ENCODE results near the gene HDLBP. TPM values are rescaled to one million over a fixed set of nuclear protein-coding genes. Genes with fewer than 3 reads are reported as not detected.
A peak's percentile ranks its signal among the peaks of the same experiment; 100 is the strongest.

Gene HDLBP
- total RNA-seq = 100 to 1,000 TPM; 312 to 419 (median 357) TPM
- polyA plus RNA-seq = 100 to 1,000 TPM; 206 to 273 TPM
- long read RNA-seq, donor 1, full-length matches to known transcripts = 391 of 568 reads
- long read RNA-seq, donor 1, partial matches to known transcripts = 123 of 568 reads
- long read RNA-seq, donor 1, other reads (novel, unspliced or antisense) = 54 of 568 reads
- long read RNA-seq, donor 2, full-length matches to known transcripts = 512 of 779 reads
- long read RNA-seq, donor 2, partial matches to known transcripts = 191 of 779 reads
- long read RNA-seq, donor 2, other reads (novel, unspliced or antisense) = 76 of 779 reads
- long read RNA-seq, donor 3, full-length matches to known transcripts = 567 of 943 reads
- long read RNA-seq, donor 3, partial matches to known transcripts = 291 of 943 reads
- long read RNA-seq, donor 3, other reads (novel, unspliced or antisense) = 85 of 943 reads

GRCh38 chr2:241315093-241315878 is at the start of gene HDLBP:
Gene HDLBP, minus strand, starts transcription at chr2:241315672. Its CDS starts 48,803 bp downstream, at chr2:241266869.
- ATAC-seq = peak; percentile 90 to 97 (median 94)
- Histone ChIP-seq H3K9me3 (no peaks in the 10 kb centered on the region), H3K36me3 (no peaks in the 10 kb centered on the region), H3K4me3 (peak within 1 kb of the TSS; percentile 68 to 93 (median 76)), H3K27ac (peak within 1 kb of the TSS; percentile 89 to 99 (median 96)), H3K4me1 (peaks cover 8 to 80% (median 61%) of the 10 kb centered on the region in 9 donors), H3K27me3 (no peaks in the 10 kb centered on the region)
- intact Hi-C loops (cut with DNase I) = loop anchor here in 5 of 10 donors (2.0 to 5.0 kb wide), 3 partner anchors 37 to 43 kb away; no protein-coding TSS in a partner anchor
- peak in 6 of 9 donors; percentile 40 to 67 (median 52) for TF ChIP-seq CTCF (IDR thresholded peaks at IDR 0.05)
- DNase-seq = peak; percentile 100
- WGBS, 2 donors = 0 to 1% methylated on average over 69 to 73 of the region's 73 CpGs

- no peaks in the 10 kb centered on the region for H3K9me3 ChIP-seq
- WGBS, 2 donors = 71 to 80% methylated on average over 2 of the region's 2 CpGs
- H3K36me3 ChIP-seq = peaks cover 0 to 5% (median 0%) of the 10 kb centered on the region in 9 donors
- H3K27me3 ChIP-seq = no peaks in the 10 kb centered on the region
- ATAC-seq (no peak), DNase-seq (no peak)
- intact Hi-C loops (cut with DNase I) = no loop called here
- no peak for TF ChIP-seq CTCF (IDR thresholded peaks at IDR 0.05)
- no peak overlapping the region for H3K27ac ChIP-seq
- no peak overlapping the region for H3K4me3 ChIP-seq
- peaks cover 0 to 25% (median 0%) of the 10 kb centered on the region in 9 donors for H3K4me1 ChIP-seq
These were observed 49.3 kb upstream of the HDLBP start for GRCh38 chr2:241364781-241365180.

- no peak for DNase-seq
- no peak for TF ChIP-seq CTCF (IDR thresholded peaks at IDR 0.05)
- ATAC-seq = peak in 4 of 8 donors; percentile 22 to 46 (median 36)
These were observed 48.0 kb upstream of the HDLBP start for GRCh38 chr2:241363426-241363825.

GRCh38 chr2:241359481-241360045 is 44.1 kb upstream of the HDLBP start:
- WGBS, 2 donors = 88 to 92% methylated on average over 7 of the region's 7 CpGs
- Histone ChIP-seq H3K4me1 (peaks cover 2 to 51% (median 20%) of the 10 kb centered on the region in 9 donors), H3K27ac (no peak overlapping the region), H3K9me3 (no peaks in the 10 kb centered on the region), H3K4me3 (no peak overlapping the region), H3K27me3 (no peaks in the 10 kb centered on the region), H3K36me3 (peaks cover 0 to 6% (median 0%) of the 10 kb centered on the region in 9 donors)
- no peak for TF ChIP-seq CTCF (IDR thresholded peaks at IDR 0.05)
- ATAC-seq (no peak), DNase-seq (no peak)
- intact Hi-C loops (cut with DNase I) = loop anchor here in 1 of 10 donors (10.0 kb wide), 1 partner anchor 255 kb away; no protein-coding TSS in a partner anchor

More at GRCh38 chr2:241363426-241363825, 48.0 kb upstream of the HDLBP start:
- 84 to 86% methylated on average over 7 of the region's 7 CpGs for WGBS, 2 donors
- Histone ChIP-seq H3K27ac (no peak overlapping the region), H3K27me3 (no peaks in the 10 kb centered on the region), H3K4me3 (no peak overlapping the region), H3K9me3 (no peaks in the 10 kb centered on the region), H3K36me3 (peaks cover 0 to 5% (median 0%) of the 10 kb centered on the region in 9 donors), H3K4me1 (peaks cover 0 to 37% (median 2%) of the 10 kb centered on the region in 9 donors)
- intact Hi-C loops (cut with DNase I) = no loop called here

All from heart right ventricle (tissue), 16 donors.